Activated CD4-positive, alpha-beta T cell treated with anti-CD3 and anti-CD28 coated beads, Interleukin-2, amount 10 ng/mL, durations not matched to agents 7 days and 5 days (primary cell): ENCODE data around the gene NOL4. TPM values are rescaled to one million over a fixed set of nuclear protein-coding genes. Genes with fewer than 3 reads are reported as not detected.

Experiments used
- CTCF ChIA-PET: fragments of 350-600 bp; sonication (Branson Sonifier 250); formaldehyde crosslinking; loops from one replicate; lab custom pipeline; 2021; ENCODE audit warnings: antibody characterized with exemption; lab: Charles Lee
- POLR2A ChIA-PET: fragments of 350-600 bp; sonication (Branson Sonifier 250); formaldehyde crosslinking; loops from one replicate; lab custom pipeline; 2021; ENCODE audit warnings: antibody characterized with exemption; lab: Charles Lee
- DNase-seq: peaks from one replicate; pipeline ENCODE4 v3.0.0-alpha.2; 2020
- H3K27ac Mint-ChIP-seq: one replicate; pipeline ENCODE4 v1.8.0; 2021; ENCODE audit warnings: mild to moderate bottlenecking, moderate library complexity, mixed read lengths
- H3K27me3 Mint-ChIP-seq: one replicate; pipeline ENCODE4 v1.8.0; 2021; ENCODE audit warnings: mixed read lengths
- H3K36me3 Mint-ChIP-seq: one replicate; pipeline ENCODE4 v1.8.0; 2021; ENCODE audit warnings: low read depth, mixed read lengths
- H3K4me1 Mint-ChIP-seq: one replicate; pipeline ENCODE4 v1.8.0; 2021; ENCODE audit warnings: mixed read lengths
- H3K4me3 Mint-ChIP-seq: one replicate; pipeline ENCODE4 v1.8.0; 2021; ENCODE audit warnings: mild to moderate bottlenecking, moderate library complexity, mixed read lengths
- H3K9me3 Mint-ChIP-seq: one replicate; pipeline ENCODE4 v1.8.0; 2021; ENCODE audit warnings: mixed read lengths
- total RNA-seq, 2 experiments: library from RNA; stranded (reverse); gene quantifications; one replicate each; pipeline ENCODE4 v1.2.3, GENCODE V29; 2021

The NOL4 gene
- total RNA-seq, 2 experiments from 2014 or later = not detected

- Mint-ChIP-seq H3K4me1 (no peaks in the 10 kb centered on the region), H3K4me3 (no peak overlapping the region), H3K27me3 (peaks cover 45% of the 10 kb centered on the region), H3K36me3 (peaks cover 1% of the 10 kb centered on the region), H3K9me3 (no peaks in the 10 kb centered on the region), H3K27ac (no peak overlapping the region)
- DNase-seq = no peak
- POLR2A ChIA-PET = no interaction called here
- CTCF ChIA-PET = no interaction called here
These were observed 2.2 kb downstream of the NOL4 start for GRCh38 chr18:34222307-34223163.

- no peak for DNase-seq
- ChIA-PET CTCF (no interaction called here), POLR2A (no interaction called here)
- no peak overlapping the region for H3K27ac Mint-ChIP-seq
- peaks cover 1% of the 10 kb centered on the region for H3K36me3 Mint-ChIP-seq
- no peaks in the 10 kb centered on the region for H3K4me1 Mint-ChIP-seq
- H3K4me3 Mint-ChIP-seq = no peak overlapping the region
- peaks cover 45% of the 10 kb centered on the region for H3K27me3 Mint-ChIP-seq
- no peaks in the 10 kb centered on the region for H3K9me3 Mint-ChIP-seq
These were observed 2.8 kb downstream of the NOL4 start for GRCh38 chr18:34221971-34222306.

- ChIA-PET POLR2A (no interaction called here), CTCF (no interaction called here)
- no peaks in the 10 kb centered on the region for H3K4me1 Mint-ChIP-seq
- no peak overlapping the region for H3K27ac Mint-ChIP-seq
- DNase-seq = no peak
- H3K9me3 Mint-ChIP-seq = no peaks in the 10 kb centered on the region
- H3K36me3 Mint-ChIP-seq = peaks cover 1% of the 10 kb centered on the region
- H3K27me3 Mint-ChIP-seq = peaks cover 36% of the 10 kb centered on the region
- H3K4me3 Mint-ChIP-seq = no peak overlapping the region
These were observed 4.5 kb downstream of the NOL4 start for GRCh38 chr18:34220081-34220815.

- peaks cover 1% of the 10 kb centered on the region for H3K36me3 Mint-ChIP-seq
- peaks cover 31% of the 10 kb centered on the region for H3K27me3 Mint-ChIP-seq
- H3K4me3 Mint-ChIP-seq = no peak overlapping the region
- H3K9me3 Mint-ChIP-seq = no peaks in the 10 kb centered on the region
- no peak overlapping the region for H3K27ac Mint-ChIP-seq
- no peak for DNase-seq
- no peaks in the 10 kb centered on the region for H3K4me1 Mint-ChIP-seq
- ChIA-PET POLR2A (no interaction called here), CTCF (no interaction called here)
These were observed 5.1 kb downstream of the NOL4 start for GRCh38 chr18:34219651-34220050.

GRCh38 chr18:34212511-34212910 is 12.2 kb downstream of the NOL4 start:
- H3K4me1 Mint-ChIP-seq = no peaks in the 10 kb centered on the region
- no peak overlapping the region for H3K27ac Mint-ChIP-seq
- ChIA-PET CTCF (no interaction called here), POLR2A (no interaction called here)
- H3K9me3 Mint-ChIP-seq = no peaks in the 10 kb centered on the region
- H3K36me3 Mint-ChIP-seq = no peaks in the 10 kb centered on the region
- H3K4me3 Mint-ChIP-seq = no peak overlapping the region
- no peaks in the 10 kb centered on the region for H3K27me3 Mint-ChIP-seq
- no peak for DNase-seq

- Mint-ChIP-seq H3K27ac (no peak overlapping the region), H3K9me3 (no peaks in the 10 kb centered on the region), H3K36me3 (no peaks in the 10 kb centered on the region), H3K27me3 (no peaks in the 10 kb centered on the region), H3K4me1 (no peaks in the 10 kb centered on the region), H3K4me3 (no peak overlapping the region)
- CTCF ChIA-PET = no interaction called here
- DNase-seq = no peak
- POLR2A ChIA-PET = no interaction called here
These were observed 17.3 kb downstream of the NOL4 start for GRCh38 chr18:34207344-34207851.

- no peaks in the 10 kb centered on the region for H3K27me3 Mint-ChIP-seq
- POLR2A ChIA-PET = no interaction called here
- no peaks in the 10 kb centered on the region for H3K9me3 Mint-ChIP-seq
- H3K4me3 Mint-ChIP-seq = no peak overlapping the region
- H3K4me1 Mint-ChIP-seq = no peaks in the 10 kb centered on the region
- no peak overlapping the region for H3K27ac Mint-ChIP-seq
- CTCF ChIA-PET = no interaction called here
- no peak for DNase-seq
- no peaks in the 10 kb centered on the region for H3K36me3 Mint-ChIP-seq
These were observed 20.8 kb downstream of the NOL4 start for GRCh38 chr18:34203866-34204265.

- POLR2A ChIA-PET = no interaction called here
- no peak for DNase-seq
- CTCF ChIA-PET = no interaction called here
- Mint-ChIP-seq H3K27ac (no peak overlapping the region), H3K4me3 (no peak overlapping the region), H3K27me3 (no peaks in the 10 kb centered on the region), H3K9me3 (no peaks in the 10 kb centered on the region), H3K4me1 (no peaks in the 10 kb centered on the region), H3K36me3 (no peaks in the 10 kb centered on the region)
These were observed 28.5 kb downstream of the NOL4 start for GRCh38 chr18:34196256-34196655.

GRCh38 chr18:34194239-34194638 is 30.5 kb downstream of the NOL4 start:
- ChIA-PET CTCF (interaction anchor here (0.6 kb wide), 1 partner anchor 62 kb away, joined by 3 read pairs; no protein-coding TSS in a partner anchor), POLR2A (no interaction called here)
- no peak for DNase-seq
- Mint-ChIP-seq H3K27me3 (no peaks in the 10 kb centered on the region), H3K36me3 (no peaks in the 10 kb centered on the region), H3K27ac (no peak overlapping the region), H3K9me3 (no peaks in the 10 kb centered on the region), H3K4me3 (no peak overlapping the region), H3K4me1 (no peaks in the 10 kb centered on the region)

GRCh38 chr18:34189656-34190435 is 34.9 kb downstream of the NOL4 start:
- ChIA-PET CTCF (no interaction called here), POLR2A (no interaction called here)
- Mint-ChIP-seq H3K4me1 (no peaks in the 10 kb centered on the region), H3K4me3 (no peak overlapping the region), H3K9me3 (peaks cover 1% of the 10 kb centered on the region), H3K27ac (no peak overlapping the region), H3K36me3 (no peaks in the 10 kb centered on the region), H3K27me3 (no peaks in the 10 kb centered on the region)
- DNase-seq = no peak
